ENCODE measurements around the gene WDR46. TPM values are rescaled to one million over a fixed set of nuclear protein-coding genes. Genes with fewer than 3 reads are reported as not detected.

The WDR46 gene
- total and polyA plus RNA-seq, 2 donors (not counting 3 experiments of a cell fraction or from before 2014, with no cell fraction given), result 61.4 to 71.2 TPM

DNA sequence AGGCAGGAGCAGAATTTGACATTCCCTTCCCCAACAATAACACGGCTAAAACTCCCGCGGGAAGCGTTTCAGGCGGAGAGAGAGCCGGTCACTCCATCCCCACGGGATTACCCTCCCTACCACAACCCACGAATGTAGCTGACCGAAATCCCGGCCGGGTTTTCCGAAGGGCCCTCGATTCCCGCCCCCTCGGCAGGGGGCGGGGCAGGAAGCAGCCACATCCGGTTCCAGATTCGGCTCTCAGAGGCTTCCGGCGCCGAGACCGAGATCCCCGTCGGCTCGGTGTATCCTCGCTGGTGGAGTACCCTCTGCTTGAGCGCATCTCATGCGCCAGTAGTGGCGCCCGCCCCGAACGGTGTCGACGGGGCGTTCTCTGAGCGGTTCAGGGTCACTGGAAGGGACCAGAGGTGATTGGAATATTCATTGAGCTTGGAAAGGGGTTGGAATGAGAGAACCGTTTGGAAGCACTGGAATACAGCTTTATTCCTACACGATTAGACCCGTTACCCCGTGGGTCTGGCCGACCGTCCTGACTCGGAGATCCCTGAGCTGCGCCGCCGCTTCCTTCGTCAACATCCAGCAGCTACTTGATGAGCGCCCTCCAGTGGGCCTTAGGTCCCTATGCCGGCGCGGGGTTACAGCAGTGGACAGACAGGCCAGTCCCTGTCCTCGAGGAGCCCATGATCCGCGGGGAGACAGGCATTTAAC is 10.4 kb upstream of the WDR46 start:
- intact Hi-C loops (cut with micrococcal nuclease), result loop anchor here (1.0 kb wide), 4 partner anchors 10 to 27 kb away; partner anchors contain the start of genes PFDN6, RPS18, TAPBP and WDR46
- H3K9ac ChIP-seq (replicated peaks; ENCODE audit: extremely low read depth, insufficient read depth, low read length), result peak overlapping the region; percentile 65
- H3K4me1 ChIP-seq (ENCODE audit: control insufficient read depth, extremely low read depth, insufficient read depth, low read length), result peaks cover 13% of the 10 kb centered on the region
- H2AFZ ChIP-seq (ENCODE audit: low read depth, low read length), result peak overlapping the region; percentile 40
- ChIA-PET CTCF (interaction anchor here (0.8 to 3.3 kb wide), 15 partner anchors 9 to 126 kb away, joined by 3 to 39 read pairs (median 9); partner anchors contain the start of genes B3GALT4, PFDN6, RPS18 and TAPBP), POLR2A (interaction anchor here (1.0 to 1.7 kb wide), 3 partner anchors 18 to 50 kb away, joined by 3 to 8 read pairs (median 6); partner anchors contain the start of gene ZBTB22)
- FAIRE-seq (peak; percentile 98), DNase-seq (ENCODE audit: low read depth, low spot score) (peak; percentile 88)
- TSS peak; percentile 88 for BruUV-seq (replicated peaks)
- TF ChIP-seq, protein P1, sequence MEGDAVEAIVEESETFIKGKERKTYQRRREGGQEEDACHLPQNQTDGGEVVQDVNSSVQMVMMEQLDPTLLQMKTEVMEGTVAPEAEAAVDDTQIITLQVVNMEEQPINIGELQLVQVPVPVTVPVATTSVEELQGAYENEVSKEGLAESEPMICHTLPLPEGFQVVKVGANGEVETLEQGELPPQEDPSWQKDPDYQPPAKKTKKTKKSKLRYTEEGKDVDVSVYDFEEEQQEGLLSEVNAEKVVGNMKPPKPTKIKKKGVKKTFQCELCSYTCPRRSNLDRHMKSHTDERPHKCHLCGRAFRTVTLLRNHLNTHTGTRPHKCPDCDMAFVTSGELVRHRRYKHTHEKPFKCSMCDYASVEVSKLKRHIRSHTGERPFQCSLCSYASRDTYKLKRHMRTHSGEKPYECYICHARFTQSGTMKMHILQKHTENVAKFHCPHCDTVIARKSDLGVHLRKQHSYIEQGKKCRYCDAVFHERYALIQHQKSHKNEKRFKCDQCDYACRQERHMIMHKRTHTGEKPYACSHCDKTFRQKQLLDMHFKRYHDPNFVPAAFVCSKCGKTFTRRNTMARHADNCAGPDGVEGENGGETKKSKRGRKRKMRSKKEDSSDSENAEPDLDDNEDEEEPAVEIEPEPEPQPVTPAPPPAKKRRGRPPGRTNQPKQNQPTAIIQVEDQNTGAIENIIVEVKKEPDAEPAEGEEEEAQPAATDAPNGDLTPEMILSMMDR (IDR thresholded peaks at IDR 0.05; ENCODE audit: extremely low read depth in 1 of 2, insufficient read depth in 1 of 2, low read depth in 1 of 2, low read length in 2 of 2), result peak; percentile 70 to 84
- TF ChIP-seq FOS (IDR thresholded peaks at IDR 0.05; ENCODE audit: borderline replicate concordance, insufficient read depth, low read length) (no peak), JUN (IDR thresholded peaks at IDR 0.05; ENCODE audit: borderline replicate concordance, insufficient read depth, insufficient read length, low read depth) (no peak), POLR2A (IDR thresholded peaks at IDR 0.05; ENCODE audit: low read depth, low read length) (peak; percentile 98), POLR2AphosphoS5 (IDR thresholded peaks at IDR 0.05; ENCODE audit: insufficient read depth, low read depth, low read length) (peak; percentile 93)
- H3K27me3 ChIP-seq (ENCODE audit: control insufficient read depth in 2 of 2, insufficient read depth in 2 of 2, low read length in 2 of 2), result no peaks in the 10 kb centered on the region
- no peaks in the 10 kb centered on the region for H3K9me3 ChIP-seq (replicated peaks; ENCODE audit: control insufficient read depth, insufficient read depth, low read length)
- H3K4me2 ChIP-seq (ENCODE audit: insufficient read depth, low read length), result peak overlapping the region; percentile 70
- H3K9me1 ChIP-seq (replicated peaks; ENCODE audit: control insufficient read depth, extremely low read depth, insufficient read depth, low read length), result no peaks in the 10 kb centered on the region
- peaks cover 16% of the 10 kb centered on the region for H3K79me2 ChIP-seq (ENCODE audit: control insufficient read depth, insufficient read depth, low read length)
- peak overlapping the region; percentile 80 for H3K27ac ChIP-seq (ENCODE audit: insufficient read depth, low read depth, low read length)
- dilution Hi-C loops (cut with MboI; ENCODE audit: extremely low pct_ligation_motif_present, low sequenced_read_pairs), result no loop called here
- H3K36me3 ChIP-seq (ENCODE audit: control insufficient read depth in 2 of 2, extremely low read depth in 1 of 2, insufficient read depth in 2 of 2, low read length in 2 of 2), result peaks cover 3 to 18% of the 10 kb centered on the region in 2 experiments
- no peaks in the 10 kb centered on the region for H4K20me1 ChIP-seq (replicated peaks; ENCODE audit: control insufficient read depth, extremely low read depth, insufficient read depth, low read length)
- peak overlapping the region; percentile 55 to 82 (median 67) for H3K4me3 ChIP-seq (replicated peaks in 1 of 3; ENCODE audit: insufficient read depth in 1 of 3, low read depth in 1 of 3, low read length in 3 of 3)
